Erythroblast (primary cell): ENCODE measurements around the gene SCLY.

Source experiments
- GATA1 ChIP-seq: IDR thresholded peaks from 2 replicates; pipeline ENCODE4 v1.6.1; 2011; ENCODE audit warnings: low read depth, mild to moderate bottlenecking, control low read depth, low read length, moderate library complexity
- POLR2A ChIP-seq: IDR thresholded peaks from 2 replicates; pipeline ENCODE4 v1.6.1; 2011; ENCODE audit warnings: mild to moderate bottlenecking, low read length

GRCh38 chr2:238146884-238147544 lies 86.2 kb downstream of the SCLY start:
- TF ChIP-seq POLR2A = no peak
- no peak for TF ChIP-seq GATA1
